ENCODE measurements around the gene TAS2R30. TPM values are rescaled to one million over a fixed set of nuclear protein-coding genes. Genes with fewer than 3 reads are reported as not detected.

Gene TAS2R30
- 0.07 TPM in 1 of 2 replicates, not detected in the other for polyA plus RNA-seq (2011; rRNA removed)
- polyA minus RNA-seq (2011; rRNA and poly(A)+ RNA removed), result 3.8 and 7.8 TPM in 2 replicates

DNA sequence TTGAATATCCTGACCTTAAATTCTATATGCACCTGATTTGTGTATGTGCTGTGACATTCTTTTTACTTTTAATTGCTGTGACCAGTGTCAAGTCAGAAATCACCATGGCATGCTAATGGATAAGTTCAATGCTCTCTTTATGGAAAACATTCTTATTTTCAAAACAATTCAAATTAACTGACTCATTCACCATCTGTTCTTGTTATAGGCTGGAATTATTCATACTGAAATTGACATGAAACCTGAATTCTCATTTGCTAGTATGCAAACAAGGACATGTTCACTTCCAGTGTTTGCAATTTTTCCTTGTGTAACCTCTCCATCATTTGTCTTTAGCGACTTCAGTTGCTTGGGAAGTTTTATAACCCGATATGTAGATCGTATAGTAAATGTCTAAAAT lies at the start of gene TAS2R30:
Gene TAS2R30 (minus strand): TSS at position 340 of the 400 bp plus-strand sequence. CDS start 400 bp downstream, outside the sequence.
- DNase-seq (ENCODE audit: low read depth, low spot score), result no peak
- Histone ChIP-seq H3K9me3 (ENCODE audit: control insufficient read depth, insufficient read depth, low read length) (no peaks in the 10 kb centered on the region), H3K27me3 (ENCODE audit: control insufficient read depth, insufficient read depth, low read length) (no peaks in the 10 kb centered on the region), H3K4me3 (ENCODE audit: low read depth, low read length) (no peak within 1 kb of the TSS), H3K27ac (ENCODE audit: low read depth, low read length) (no peak within 1 kb of the TSS)
- TF ChIP-seq, protein P1, sequence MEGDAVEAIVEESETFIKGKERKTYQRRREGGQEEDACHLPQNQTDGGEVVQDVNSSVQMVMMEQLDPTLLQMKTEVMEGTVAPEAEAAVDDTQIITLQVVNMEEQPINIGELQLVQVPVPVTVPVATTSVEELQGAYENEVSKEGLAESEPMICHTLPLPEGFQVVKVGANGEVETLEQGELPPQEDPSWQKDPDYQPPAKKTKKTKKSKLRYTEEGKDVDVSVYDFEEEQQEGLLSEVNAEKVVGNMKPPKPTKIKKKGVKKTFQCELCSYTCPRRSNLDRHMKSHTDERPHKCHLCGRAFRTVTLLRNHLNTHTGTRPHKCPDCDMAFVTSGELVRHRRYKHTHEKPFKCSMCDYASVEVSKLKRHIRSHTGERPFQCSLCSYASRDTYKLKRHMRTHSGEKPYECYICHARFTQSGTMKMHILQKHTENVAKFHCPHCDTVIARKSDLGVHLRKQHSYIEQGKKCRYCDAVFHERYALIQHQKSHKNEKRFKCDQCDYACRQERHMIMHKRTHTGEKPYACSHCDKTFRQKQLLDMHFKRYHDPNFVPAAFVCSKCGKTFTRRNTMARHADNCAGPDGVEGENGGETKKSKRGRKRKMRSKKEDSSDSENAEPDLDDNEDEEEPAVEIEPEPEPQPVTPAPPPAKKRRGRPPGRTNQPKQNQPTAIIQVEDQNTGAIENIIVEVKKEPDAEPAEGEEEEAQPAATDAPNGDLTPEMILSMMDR (IDR thresholded peaks at IDR 0.05; ENCODE audit: low read depth, low read length), result no peak
- ChIA-PET CTCF (no interaction called here), POLR2A (no interaction called here)

GRCh38 chr12:11183011-11183410 lies 48.6 kb upstream of the TAS2R30 start:
- CTCF ChIA-PET, result interaction anchor here (0.9 to 1.8 kb wide), 2 partner anchors 17 to 323 kb away, joined by 3 to 4 read pairs; no protein-coding TSS in a partner anchor
- no peak for DNase-seq (ENCODE audit: low read depth, low spot score)
- Histone ChIP-seq H3K27me3 (ENCODE audit: control insufficient read depth, insufficient read depth, low read length) (no peaks in the 10 kb centered on the region), H3K9me3 (ENCODE audit: control insufficient read depth, insufficient read depth, low read length) (no peaks in the 10 kb centered on the region), H3K4me3 (ENCODE audit: low read depth, low read length) (no peak overlapping the region), H3K27ac (ENCODE audit: low read depth, low read length) (no peak overlapping the region)
- POLR2A ChIA-PET, result interaction anchor here (1.8 kb wide), 1 partner anchor 11 kb away, joined by 5 read pairs; no protein-coding TSS in a partner anchor
- TF ChIP-seq, protein P1 (IDR thresholded peaks at IDR 0.05; ENCODE audit: low read depth, low read length), result no peak

DNA sequence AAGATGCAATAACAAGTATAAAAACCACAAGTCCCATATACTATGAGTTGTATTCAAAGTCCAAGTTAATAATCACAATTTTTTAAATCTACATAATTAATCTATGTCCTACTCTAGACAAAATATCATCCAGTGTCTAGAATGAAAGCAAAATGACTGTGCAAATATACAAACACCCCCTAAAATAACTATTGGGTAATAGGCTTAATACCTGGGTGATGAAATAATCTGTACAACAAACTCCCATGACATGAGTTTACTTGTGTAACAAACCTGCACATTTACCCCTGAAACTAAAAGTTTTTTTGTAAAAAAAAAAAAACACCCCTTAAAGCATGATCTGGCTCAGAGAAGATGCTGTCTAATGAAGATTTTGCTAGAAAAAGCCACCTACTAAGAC lies 48.1 kb upstream of the TAS2R30 start:
- POLR2A ChIA-PET, result interaction anchor here (1.8 kb wide), 1 partner anchor 11 kb away, joined by 5 read pairs; no protein-coding TSS in a partner anchor
- no peak overlapping the region for H3K4me3 ChIP-seq (ENCODE audit: low read depth, low read length)
- TF ChIP-seq, protein P1 (IDR thresholded peaks at IDR 0.05; ENCODE audit: low read depth, low read length), result no peak
- DNase-seq (ENCODE audit: low read depth, low spot score), result no peak
- H3K27ac ChIP-seq (ENCODE audit: low read depth, low read length), result no peak overlapping the region
- no peaks in the 10 kb centered on the region for H3K27me3 ChIP-seq (ENCODE audit: control insufficient read depth, insufficient read depth, low read length)
- no peaks in the 10 kb centered on the region for H3K9me3 ChIP-seq (ENCODE audit: control insufficient read depth, insufficient read depth, low read length)
- CTCF ChIA-PET, result interaction anchor here (0.9 to 1.8 kb wide), 2 partner anchors 17 to 324 kb away, joined by 3 to 4 read pairs; no protein-coding TSS in a partner anchor

- ChIA-PET POLR2A (no interaction called here), CTCF (no interaction called here)
- no peak overlapping the region for H3K27ac ChIP-seq (ENCODE audit: low read depth, low read length)
- no peaks in the 10 kb centered on the region for H3K27me3 ChIP-seq (ENCODE audit: control insufficient read depth, insufficient read depth, low read length)
- H3K4me3 ChIP-seq (ENCODE audit: low read depth, low read length), result no peak overlapping the region
- DNase-seq (ENCODE audit: low read depth, low spot score), result no peak
- H3K9me3 ChIP-seq (ENCODE audit: control insufficient read depth, insufficient read depth, low read length), result no peaks in the 10 kb centered on the region
- TF ChIP-seq, protein P1 (IDR thresholded peaks at IDR 0.05; ENCODE audit: low read depth, low read length), result no peak
Observed at GRCh38 chr12:11178250-11178649, 43.8 kb upstream of the TAS2R30 start.

DNA sequence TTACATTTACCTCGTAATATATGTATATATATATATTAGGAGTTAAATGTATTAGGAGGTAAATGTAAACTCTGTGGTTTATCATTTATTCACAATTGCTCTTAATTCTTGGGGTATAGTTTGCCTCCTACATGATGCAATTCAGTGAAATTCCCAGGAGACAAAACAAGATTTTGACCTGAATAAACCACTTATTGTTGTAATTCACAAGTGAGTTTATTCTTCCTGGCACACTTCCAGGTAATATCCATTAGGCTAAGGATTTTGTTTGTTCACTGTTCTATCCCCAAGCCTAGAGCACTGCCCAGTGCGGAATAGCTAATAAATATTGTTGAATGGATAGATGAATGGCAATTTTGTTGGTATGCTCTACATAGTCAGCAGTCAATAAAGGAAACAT lies 39.6 kb upstream of the TAS2R30 start:
- no peak for DNase-seq (ENCODE audit: low read depth, low spot score)
- CTCF ChIA-PET, result interaction anchor here (2.0 to 2.2 kb wide), 2 partner anchors 26 to 424 kb away, joined by 6 to 7 read pairs; no protein-coding TSS in a partner anchor
- Histone ChIP-seq H3K27me3 (ENCODE audit: control insufficient read depth, insufficient read depth, low read length) (no peaks in the 10 kb centered on the region), H3K9me3 (ENCODE audit: control insufficient read depth, insufficient read depth, low read length) (no peaks in the 10 kb centered on the region; the same call in 1 of the 2 replicates), H3K4me3 (ENCODE audit: low read depth, low read length) (no peak overlapping the region), H3K27ac (ENCODE audit: low read depth, low read length) (no peak overlapping the region)
- TF ChIP-seq, protein P1 (IDR thresholded peaks at IDR 0.05; ENCODE audit: low read depth, low read length), result no peak
- POLR2A ChIA-PET, result no interaction called here
